GM12873 (cell line): ENCODE results near the gene CAPNS2.

ENCODE experiments used
- CTCF ChIP-seq: IDR thresholded peaks from 2 replicates; pipeline ENCODE4 v1.5.1; 2012; ENCODE audit warnings: low read depth, mild to moderate bottlenecking, moderate library complexity, low read length, control low read depth; ENCODE audit not compliant: insufficient read depth; ENCODE audit errors: missing control alignments

Gene CAPNS2

GRCh38 chr16:55567382-55567781 lies 898 bp downstream of the CAPNS2 start:
- TF ChIP-seq CTCF, result no peak

- TF ChIP-seq CTCF, result no peak
Measured at GRCh38 chr16:55568207-55568606, 1.7 kb downstream of the CAPNS2 start.

GRCh38 chr16:55569025-55569424 lies 2.5 kb downstream of the CAPNS2 start:
- TF ChIP-seq CTCF, result no peak

- no peak for TF ChIP-seq CTCF
Measured at GRCh38 chr16:55570159-55570558, 3.7 kb downstream of the CAPNS2 start.

GRCh38 chr16:55571191-55571897 lies 4.9 kb downstream of the CAPNS2 start:
- no peak for TF ChIP-seq CTCF

- TF ChIP-seq CTCF, result no peak
Measured at GRCh38 chr16:55572439-55572838, 6.0 kb downstream of the CAPNS2 start.

- no peak for TF ChIP-seq CTCF
Measured at GRCh38 chr16:55574811-55575210, 8.3 kb downstream of the CAPNS2 start.
